CD4-positive, alpha-beta T cell (primary cell): Measurements from ENCODE around the gene SKOR1. TPM values are rescaled to one million over a fixed set of nuclear protein-coding genes. Genes with fewer than 3 reads are reported as not detected.

Experiments
- ATAC-seq: fragments of 200-7000 bp; cut with Tn5 transposase; one replicate; pipeline ENCODE4 v1.10.0; 2022; ENCODE audit warnings: mild to moderate bottlenecking; ENCODE audit not compliant: poor library complexity
- CTCF ChIA-PET: fragments of 350-600 bp; sonication (Branson Sonifier 250); formaldehyde crosslinking; loops from one replicate; lab custom pipeline; 2021; ENCODE audit warnings: antibody characterized with exemption, inconsistent platforms; lab: Charles Lee
- POLR2A ChIA-PET: fragments of 350-600 bp; sonication (Branson Sonifier 250); formaldehyde crosslinking; loops from one replicate; lab custom pipeline; 2021; ENCODE audit warnings: antibody characterized with exemption, inconsistent platforms; lab: Charles Lee
- DNase-seq, 14 experiments: peaks; one replicate each; pipeline ENCODE4 v3.0.0-alpha.2; 2013 to 2020; ENCODE audit warnings: mixed read lengths in 2 of 14
- H3K27ac ChIP-seq, 2 donors: one replicate each; pipeline versions ENCODE4 v1.5.1 to v1.7.0; 2013; ENCODE audit warnings: low read length in 2 of 2, low read depth in 1 of 2, mild to moderate bottlenecking in 1 of 2
- H3K27me3 ChIP-seq, 2 experiments: 1 replicate in 1 of 2; 2 replicates in 1 of 2; pipeline versions ENCODE4 v1.6.1 to v1.7.0; 2013; ENCODE audit warnings: low read length in 2 of 2, control low read depth in 1 of 2, mild to moderate bottlenecking in 1 of 2, moderate library complexity in 1 of 2; ENCODE audit not compliant: insufficient read depth in 2 of 2, control insufficient read depth in 1 of 2
- H3K36me3 ChIP-seq: one replicate; pipeline ENCODE4 v1.6.1; 2013; ENCODE audit warnings: low read length, control low read depth; ENCODE audit not compliant: insufficient read depth
- H3K4me1 ChIP-seq: one replicate; pipeline ENCODE4 v1.6.1; 2013; ENCODE audit warnings: low read length, control low read depth; ENCODE audit not compliant: insufficient read depth
- H3K4me3 ChIP-seq: one replicate; pipeline ENCODE4 v1.5.1; 2013; ENCODE audit warnings: mild to moderate bottlenecking, low read length, moderate library complexity
- H3K9me3 ChIP-seq, 2 experiments: 1 replicate in 1 of 2; 2 replicates in 1 of 2; pipeline versions ENCODE4 v1.6.1 to v1.7.0; 2013; ENCODE audit warnings: low read length in 2 of 2, mild to moderate bottlenecking in 2 of 2, control low read depth in 1 of 2, moderate library complexity in 1 of 2; ENCODE audit not compliant: control insufficient read depth in 1 of 2, insufficient read depth in 1 of 2
- H3K27ac Mint-ChIP-seq: one replicate; pipeline ENCODE4 v1.8.0; 2020; ENCODE audit warnings: mixed read lengths
- H3K27me3 Mint-ChIP-seq: one replicate; pipeline ENCODE4 v1.8.0; 2021; ENCODE audit warnings: mixed read lengths
- H3K36me3 Mint-ChIP-seq: one replicate; pipeline ENCODE4 v1.8.0; 2021; ENCODE audit warnings: low read depth, mixed read lengths
- H3K4me1 Mint-ChIP-seq: one replicate; pipeline ENCODE4 v1.8.0; 2021; ENCODE audit warnings: low read depth, mixed read lengths
- H3K4me3 Mint-ChIP-seq: one replicate; pipeline ENCODE4 v1.8.0; 2020; ENCODE audit warnings: mild to moderate bottlenecking, mixed read lengths
- H3K9me3 Mint-ChIP-seq: one replicate; pipeline ENCODE4 v1.8.0; 2020; ENCODE audit warnings: mixed read lengths
- CTCF ChIP-seq: fragments of 200-600 bp; IDR thresholded peaks from one replicate; pipeline ENCODE4 v1.8.0; 2022; ENCODE audit warnings: antibody characterized with exemption, mild to moderate bottlenecking
- intact Hi-C, 2 experiments: fragments of 100-400 bp; cut with DNase I in 1 of 2; cut with micrococcal nuclease in 1 of 2; formaldehyde crosslinking; loops; one replicate each; pipeline versions ENCODE4 v1.15.1 to v1.9.0; 2023 to 2025; cut with DNase I, micrococcal nuclease
- total RNA-seq, 174 experiments: library from RNA in 2 of 174; stranded (reverse) in 2 of 174; gene quantifications; one replicate each; pipeline ENCODE4 v1.2.3 and lab custom pipeline; 2021 to 2026

The SKOR1 gene
- total RNA-seq, 2 experiments from 2014 or later = 1.8 to 2.2 TPM

GRCh38 chr15:67815036-67815592 lies 10.2 kb upstream of the SKOR1 start:
- peaks cover 41% of the 10 kb centered on the region for H3K27me3 Mint-ChIP-seq
- peaks cover 20 to 26% of the 10 kb centered on the region in 2 experiments for H3K27me3 ChIP-seq
- POLR2A ChIA-PET = interaction anchor here (1.2 kb wide), 1 partner anchor 18 kb away, joined by 3 read pairs; no protein-coding TSS in a partner anchor
- no peaks in the 10 kb centered on the region for H3K9me3 Mint-ChIP-seq
- H3K4me1 ChIP-seq = peaks cover 2% of the 10 kb centered on the region
- CTCF ChIA-PET = no interaction called here
- peaks cover 0 to 29% of the 10 kb centered on the region in 2 experiments for H3K9me3 ChIP-seq
- no peaks in the 10 kb centered on the region for H3K36me3 Mint-ChIP-seq
- H3K4me3 Mint-ChIP-seq = no peak overlapping the region
- H3K4me1 Mint-ChIP-seq = peaks cover under 1% of the 10 kb centered on the region
- H3K27ac ChIP-seq = no peak overlapping the region
- intact Hi-C loops = no loop called here
- TF ChIP-seq CTCF = no peak
- H3K36me3 ChIP-seq = no peaks in the 10 kb centered on the region
- ATAC-seq (no peak), DNase-seq (no peak)
- no peak overlapping the region for H3K4me3 ChIP-seq
- H3K27ac Mint-ChIP-seq = no peak overlapping the region

GRCh38 chr15:67816668-67817067 lies 8.6 kb upstream of the SKOR1 start:
- ChIA-PET CTCF (no interaction called here), POLR2A (no interaction called here)
- Mint-ChIP-seq H3K27ac (no peak overlapping the region), H3K4me1 (peaks cover 16% of the 10 kb centered on the region), H3K27me3 (peaks cover 57% of the 10 kb centered on the region), H3K36me3 (no peaks in the 10 kb centered on the region), H3K4me3 (no peak overlapping the region), H3K9me3 (no peaks in the 10 kb centered on the region)
- no peak for TF ChIP-seq CTCF
- Histone ChIP-seq H3K36me3 (no peaks in the 10 kb centered on the region), H3K4me3 (no peak overlapping the region), H3K4me1 (peaks cover 17% of the 10 kb centered on the region), H3K9me3 (peaks cover 0 to 43% of the 10 kb centered on the region in 2 experiments), H3K27ac (no peak overlapping the region), H3K27me3 (peaks cover 36 to 41% of the 10 kb centered on the region in 2 experiments)
- intact Hi-C loops = no loop called here
- ATAC-seq = no peak
- DNase-seq = no peak

- Mint-ChIP-seq H3K27ac (no peak overlapping the region), H3K9me3 (no peaks in the 10 kb centered on the region), H3K4me3 (no peak overlapping the region), H3K4me1 (peaks cover 28% of the 10 kb centered on the region), H3K27me3 (peaks cover 68% of the 10 kb centered on the region), H3K36me3 (no peaks in the 10 kb centered on the region)
- POLR2A ChIA-PET = no interaction called here
- ATAC-seq (no peak), DNase-seq (no peak)
- intact Hi-C loops = no loop called here
- Histone ChIP-seq H3K4me3 (no peak overlapping the region), H3K4me1 (peaks cover 32% of the 10 kb centered on the region), H3K27me3 (peaks cover 51 to 54% of the 10 kb centered on the region in 2 experiments), H3K36me3 (no peaks in the 10 kb centered on the region), H3K27ac (no peak overlapping the region), H3K9me3 (peaks cover 0 to 46% of the 10 kb centered on the region in 2 experiments)
- no peak for TF ChIP-seq CTCF
- CTCF ChIA-PET = no interaction called here
Measured at GRCh38 chr15:67818464-67818863, 6.8 kb upstream of the SKOR1 start.
